ENCODE measurements around the gene ITGB2. TPM values are rescaled to one million over a fixed set of nuclear protein-coding genes. Genes with fewer than 3 reads are reported as not detected.

ITGB2 gene
- total RNA-seq, 1 donor from 2014 or later, result 35.1 TPM

DNA sequence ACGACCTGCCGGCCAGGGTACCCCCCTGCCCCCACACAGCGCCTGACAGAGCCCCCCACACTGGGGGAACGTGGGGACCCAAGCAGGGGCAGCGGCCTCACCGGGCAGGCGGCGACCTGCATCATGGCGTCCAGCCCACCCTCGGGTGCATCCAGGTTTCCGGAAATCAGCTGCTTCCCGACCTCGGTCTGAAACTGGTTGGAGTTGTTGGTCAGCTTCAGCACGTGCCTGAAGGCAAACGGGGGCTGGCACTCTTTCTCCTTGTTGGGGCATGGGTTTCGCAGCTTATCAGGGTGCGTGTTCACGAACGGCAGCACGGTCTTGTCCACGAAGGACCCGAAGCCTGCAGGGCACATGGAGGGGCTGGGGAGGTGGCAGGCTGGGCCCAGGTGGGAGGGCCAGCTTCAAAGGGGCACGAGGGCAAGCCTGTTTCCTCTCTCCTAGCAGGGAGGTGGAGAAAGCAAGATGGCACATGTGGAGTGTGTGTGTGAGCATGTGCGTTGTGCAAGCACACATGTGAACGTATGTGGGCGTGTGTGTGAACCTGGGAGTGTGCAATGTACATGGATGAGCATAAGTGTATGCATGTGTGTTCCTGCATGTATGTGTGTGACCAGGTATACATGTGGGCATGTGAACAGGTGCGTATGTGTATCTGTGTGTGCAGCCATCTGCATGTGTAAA, 19.2 kb downstream of the ITGB2 start:
- no peak for DNase-seq (ENCODE audit: extremely low spot score in 2 of 2)
- Histone ChIP-seq H3K4me1 (no peaks in the 10 kb centered on the region), H3K9me3 (no peaks in the 10 kb centered on the region), H3K36me3 (no peaks in the 10 kb centered on the region), H3K4me3 (no peak overlapping the region), H3K27ac (no peak overlapping the region), H3K27me3 (no peaks in the 10 kb centered on the region)
- intact Hi-C loops (cut with DNase I), result no loop called here
- no peak for TF ChIP-seq POLR2A (IDR thresholded peaks at IDR 0.05)
- TF ChIP-seq, protein P1, sequence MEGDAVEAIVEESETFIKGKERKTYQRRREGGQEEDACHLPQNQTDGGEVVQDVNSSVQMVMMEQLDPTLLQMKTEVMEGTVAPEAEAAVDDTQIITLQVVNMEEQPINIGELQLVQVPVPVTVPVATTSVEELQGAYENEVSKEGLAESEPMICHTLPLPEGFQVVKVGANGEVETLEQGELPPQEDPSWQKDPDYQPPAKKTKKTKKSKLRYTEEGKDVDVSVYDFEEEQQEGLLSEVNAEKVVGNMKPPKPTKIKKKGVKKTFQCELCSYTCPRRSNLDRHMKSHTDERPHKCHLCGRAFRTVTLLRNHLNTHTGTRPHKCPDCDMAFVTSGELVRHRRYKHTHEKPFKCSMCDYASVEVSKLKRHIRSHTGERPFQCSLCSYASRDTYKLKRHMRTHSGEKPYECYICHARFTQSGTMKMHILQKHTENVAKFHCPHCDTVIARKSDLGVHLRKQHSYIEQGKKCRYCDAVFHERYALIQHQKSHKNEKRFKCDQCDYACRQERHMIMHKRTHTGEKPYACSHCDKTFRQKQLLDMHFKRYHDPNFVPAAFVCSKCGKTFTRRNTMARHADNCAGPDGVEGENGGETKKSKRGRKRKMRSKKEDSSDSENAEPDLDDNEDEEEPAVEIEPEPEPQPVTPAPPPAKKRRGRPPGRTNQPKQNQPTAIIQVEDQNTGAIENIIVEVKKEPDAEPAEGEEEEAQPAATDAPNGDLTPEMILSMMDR (IDR thresholded peaks at IDR 0.05), result no peak
- TF ChIP-seq POLR2AphosphoS5 (IDR thresholded peaks at IDR 0.05; ENCODE audit: insufficient read depth in 1 of 2, low read depth in 1 of 2), result no peak

DNA sequence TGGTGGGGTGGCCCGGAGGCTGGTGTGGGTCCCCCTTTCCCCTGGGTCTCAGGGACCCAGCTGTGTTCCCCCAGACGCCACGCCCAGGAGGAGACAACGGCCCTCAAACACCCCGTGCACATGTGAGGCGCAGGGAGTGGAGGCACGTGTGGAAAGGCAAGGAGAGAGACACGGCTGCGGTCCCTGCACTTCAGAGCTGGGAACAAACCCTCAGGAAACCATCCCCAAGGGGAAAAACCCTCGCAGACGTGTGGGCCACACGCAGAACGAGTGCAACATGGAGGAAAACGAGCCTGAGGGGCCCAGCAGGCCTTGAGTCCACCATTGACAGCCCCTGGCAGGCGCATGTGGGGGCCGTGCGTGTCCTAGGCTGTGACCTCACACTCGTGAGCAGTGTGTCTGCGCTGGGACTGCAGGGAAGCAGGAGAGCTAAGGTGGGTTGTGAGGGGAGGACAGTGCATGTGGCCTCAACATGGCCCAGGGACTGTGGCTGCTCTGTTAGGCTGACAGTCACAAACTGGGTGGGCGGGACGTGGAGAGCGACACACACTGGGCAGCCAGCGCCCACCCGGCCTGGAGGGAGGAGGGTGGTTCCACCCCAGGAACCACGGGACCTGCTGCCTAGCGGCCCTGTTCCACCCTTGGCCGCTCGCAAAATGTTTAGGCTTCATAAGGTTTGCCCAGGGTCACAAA, 20.0 kb downstream of the ITGB2 start:
- Histone ChIP-seq H3K27me3 (no peaks in the 10 kb centered on the region), H3K4me3 (no peak overlapping the region), H3K36me3 (no peaks in the 10 kb centered on the region), H3K27ac (no peak overlapping the region), H3K4me1 (no peaks in the 10 kb centered on the region), H3K9me3 (no peaks in the 10 kb centered on the region)
- no peak for DNase-seq (ENCODE audit: extremely low spot score in 2 of 2)
- intact Hi-C loops (cut with DNase I), result no loop called here
- TF ChIP-seq, protein P1 (IDR thresholded peaks at IDR 0.05), result no peak
- TF ChIP-seq POLR2AphosphoS5 (IDR thresholded peaks at IDR 0.05; ENCODE audit: insufficient read depth in 1 of 2, low read depth in 1 of 2), result no peak
- TF ChIP-seq POLR2A (IDR thresholded peaks at IDR 0.05), result no peak

DNA sequence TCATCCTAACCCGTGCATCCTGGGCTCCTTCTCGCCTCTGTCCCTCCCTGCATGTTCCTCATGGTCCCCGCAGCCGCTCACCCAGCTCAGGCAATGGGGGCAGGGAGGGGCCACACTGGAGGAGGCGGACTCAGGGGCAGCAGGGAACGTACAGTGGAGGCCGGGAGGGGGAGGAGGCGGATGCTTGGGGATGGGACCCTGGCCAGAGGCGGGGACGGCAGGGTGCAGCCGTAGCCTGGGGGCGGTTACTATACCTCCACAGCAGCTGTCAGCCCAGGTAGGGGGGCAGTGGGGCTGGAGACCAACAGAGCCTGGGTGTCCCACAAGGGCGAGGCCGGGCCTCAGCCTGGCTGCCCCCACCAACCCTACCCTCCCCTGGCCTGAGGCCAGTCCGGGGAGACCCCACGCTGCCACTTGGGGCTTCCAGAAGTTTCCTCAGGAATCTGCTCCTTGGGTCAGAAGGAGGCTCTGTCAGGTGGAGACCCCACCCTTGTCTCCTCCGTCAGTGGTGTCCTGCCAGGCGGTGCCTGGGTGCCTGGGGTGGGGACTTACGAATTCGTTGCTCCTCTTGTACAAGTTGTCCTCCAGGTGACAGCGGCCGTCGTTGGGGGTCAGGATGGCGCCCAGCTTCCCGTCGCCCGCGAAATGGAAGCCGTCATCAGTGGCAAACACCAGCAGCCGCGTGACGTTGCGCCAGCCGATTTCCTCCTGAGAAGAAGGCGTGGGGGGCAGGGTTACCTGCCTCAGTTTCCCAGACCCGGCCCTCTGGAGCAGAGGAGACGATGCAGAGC, 20.7 kb downstream of the ITGB2 start:
- Histone ChIP-seq H3K36me3 (no peaks in the 10 kb centered on the region), H3K9me3 (no peaks in the 10 kb centered on the region), H3K27ac (no peak overlapping the region), H3K4me1 (no peaks in the 10 kb centered on the region), H3K4me3 (no peak overlapping the region), H3K27me3 (no peaks in the 10 kb centered on the region)
- intact Hi-C loops (cut with DNase I), result no loop called here
- TF ChIP-seq POLR2AphosphoS5 (IDR thresholded peaks at IDR 0.05; ENCODE audit: insufficient read depth in 1 of 2, low read depth in 1 of 2) (no peak), POLR2A (IDR thresholded peaks at IDR 0.05) (no peak)
- TF ChIP-seq, protein P1 (IDR thresholded peaks at IDR 0.05), result no peak
- no peak for DNase-seq (ENCODE audit: extremely low spot score in 2 of 2)

DNA sequence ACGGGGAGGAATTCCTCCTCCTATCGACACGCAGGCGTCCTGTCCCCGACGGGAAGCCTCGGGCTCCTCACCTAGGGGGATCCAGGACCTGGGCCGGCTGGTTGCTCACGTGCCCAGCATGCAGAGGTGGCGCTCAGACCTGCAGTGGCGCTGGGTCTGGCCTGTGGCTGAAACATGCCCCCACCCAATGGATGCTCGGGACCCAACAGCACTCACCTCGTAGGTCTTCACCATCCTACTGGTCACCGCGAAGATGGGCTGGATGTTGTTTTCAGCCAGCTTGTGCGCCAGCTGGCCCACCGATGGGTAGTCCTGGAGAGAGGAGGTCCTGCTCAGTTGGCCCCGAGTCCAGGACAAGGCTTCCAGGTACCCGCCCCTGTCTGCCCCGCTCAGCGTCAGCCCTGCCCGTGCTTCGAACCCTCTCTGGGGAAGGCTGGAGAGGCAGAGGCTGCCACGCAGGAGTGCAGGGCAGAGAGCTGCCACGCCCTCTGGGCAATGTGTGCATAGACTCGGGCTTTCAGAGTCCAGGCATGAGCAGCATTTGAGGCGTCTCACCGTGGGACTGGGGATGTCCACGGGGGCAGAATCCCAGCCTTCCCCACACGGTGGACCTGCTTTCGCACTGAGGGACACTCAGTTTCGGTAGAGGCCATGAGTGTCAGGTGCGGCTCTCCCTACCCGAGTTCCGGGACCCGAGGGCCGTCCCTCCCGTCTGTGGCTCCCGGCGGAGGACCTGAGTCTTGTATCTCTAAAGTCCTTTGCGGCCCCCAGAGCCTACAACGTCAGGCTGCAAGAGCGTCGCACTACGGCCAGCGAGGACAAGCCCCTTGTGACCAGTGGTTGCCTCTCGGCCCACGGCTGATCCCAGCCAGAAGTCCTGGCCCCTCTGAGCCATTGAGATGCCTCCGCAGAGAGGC, 21.6 kb downstream of the ITGB2 start:
- no peak overlapping the region for H3K4me3 ChIP-seq
- no peaks in the 10 kb centered on the region for H3K36me3 ChIP-seq
- TF ChIP-seq, protein P1 (IDR thresholded peaks at IDR 0.05), result no peak
- TF ChIP-seq POLR2A (IDR thresholded peaks at IDR 0.05) (no peak), POLR2AphosphoS5 (IDR thresholded peaks at IDR 0.05; ENCODE audit: insufficient read depth in 1 of 2, low read depth in 1 of 2) (no peak)
- intact Hi-C loops (cut with DNase I), result no loop called here
- H3K4me1 ChIP-seq, result no peaks in the 10 kb centered on the region
- H3K9me3 ChIP-seq, result no peaks in the 10 kb centered on the region
- H3K27me3 ChIP-seq, result no peaks in the 10 kb centered on the region
- DNase-seq (ENCODE audit: extremely low spot score in 2 of 2), result no peak
- H3K27ac ChIP-seq, result no peak overlapping the region
